Left ventricle myocardium superior (tissue), 1 donor: ENCODE results near the gene NUPR2. TPM values are rescaled to one million over a fixed set of nuclear protein-coding genes. Genes with fewer than 3 reads are reported as not detected.
"Not testable (repeated sequence)": the region's sequence is repeated elsewhere in the genome, so short reads cannot be mapped to it uniquely, and the experiment has no call there.

ENCODE experiments used
- ATAC-seq: fragments of 200-7000 bp; cut with Tn5 transposase; one replicate; pipeline ENCODE4 v1.9.1; 2020; ENCODE audit warnings: mild to moderate bottlenecking, moderate library complexity
- DNase-seq: peaks from one replicate; pipeline ENCODE4 v3.0.0-alpha.2; 2020
- intact Hi-C: fragments of 100-400 bp; cut with micrococcal nuclease; formaldehyde crosslinking; loops from one replicate; pipeline ENCODE4 v1.11.0; 2022
- long read RNA-seq: library from polyadenylated mRNA; unstranded; transcript quantifications from one replicate; pipeline ENCODE4 v2.0.0, GENCODE V29; 2021
- total RNA-seq: library from RNA; stranded (reverse); fragmentation: NEBNext Ultra II Directional; extraction: Animal tissue kit (Norgen Biotek cat#: 25700); gene quantifications from one replicate; pipeline ENCODE4 v1.2.1, GENCODE V29; 2021
- donor health status: DM: no; HTN: yes; CAD: no; lungs with severe emphysema.

NUPR2 gene, protein sequence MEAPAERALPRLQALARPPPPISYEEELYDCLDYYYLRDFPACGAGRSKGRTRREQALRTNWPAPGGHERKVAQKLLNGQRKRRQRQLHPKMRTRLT
- not detected for total RNA-seq
- long read RNA-seq: 0 reads

DNA sequence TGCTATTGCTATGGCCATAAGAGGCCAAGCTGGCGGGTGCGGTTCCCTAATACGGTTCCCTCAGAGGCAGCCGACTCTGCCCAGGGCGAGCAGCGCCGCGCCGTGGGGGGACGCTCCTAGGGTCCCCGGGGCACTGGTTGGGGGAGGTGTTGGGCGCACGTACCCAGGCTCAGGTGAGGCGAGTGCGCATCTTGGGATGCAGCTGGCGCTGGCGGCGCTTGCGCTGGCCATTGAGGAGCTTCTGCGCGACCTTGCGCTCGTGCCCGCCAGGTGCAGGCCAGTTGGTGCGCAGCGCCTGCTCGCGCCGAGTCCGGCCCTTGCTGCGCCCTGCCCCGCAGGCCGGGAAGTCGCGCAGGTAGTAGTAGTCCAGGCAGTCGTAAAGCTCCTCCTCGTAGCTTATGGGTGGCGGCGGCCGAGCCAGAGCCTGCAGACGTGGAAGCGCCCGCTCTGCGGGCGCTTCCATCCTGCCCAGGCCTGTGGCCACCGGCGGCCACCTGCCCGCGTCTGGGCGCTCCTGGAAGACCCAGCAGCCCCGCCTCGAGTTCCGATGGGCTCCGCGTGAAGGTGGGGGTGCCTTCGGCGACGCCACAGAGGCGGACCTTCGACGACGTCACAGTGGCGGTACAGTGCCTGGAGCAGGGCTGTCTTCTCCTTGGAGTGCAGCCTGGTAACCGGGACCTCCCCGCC lies at the start of gene NUPR2:
TSS of gene NUPR2 (minus strand) at position 566 of the 687 bp plus-strand sequence. CDS start at position 463, 103 bp downstream.
- intact Hi-C loops: no loop called here
- ATAC-seq: no peak
- no peak for DNase-seq

DNA sequence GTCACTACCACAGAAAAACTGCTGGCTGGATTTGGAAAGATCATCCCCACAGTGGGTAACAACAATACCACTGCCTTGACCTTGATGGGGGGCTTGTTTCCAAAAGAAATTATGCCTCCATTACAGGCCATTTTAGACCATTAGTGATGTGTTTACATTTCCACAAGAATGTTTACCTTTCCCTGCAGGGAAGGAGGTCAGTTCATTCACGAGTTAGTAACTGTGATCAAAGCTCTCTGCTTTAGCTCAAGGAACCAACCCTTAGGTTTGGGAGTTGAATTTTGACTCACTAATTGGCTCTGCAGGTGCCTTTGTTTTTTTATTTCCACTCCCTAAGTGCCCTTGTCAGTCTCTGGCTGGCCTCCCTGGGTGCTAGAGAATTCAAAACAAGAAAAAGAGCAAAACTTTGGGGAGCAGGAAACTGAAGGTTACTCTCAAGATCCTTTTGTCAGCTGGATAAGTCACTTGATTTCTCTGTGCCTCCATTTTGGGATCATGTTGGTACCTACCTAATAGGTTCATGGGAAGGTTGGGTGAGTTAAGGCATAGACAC lies 41.1 kb upstream of the NUPR2 start:
- ATAC-seq (no peak), DNase-seq (no peak)
- intact Hi-C loops: no loop called here

- ATAC-seq: peak; percentile 63
- DNase-seq, intact Hi-C loops: not testable (repeated sequence)
These were observed 14.8 kb upstream of the NUPR2 start for GRCh38 chr7:56131062-56131461.

- intact Hi-C loops: no loop called here
- DNase-seq: no peak
- no peak for ATAC-seq
These were observed 11.2 kb upstream of the NUPR2 start for GRCh38 chr7:56127241-56127975.

DNA sequence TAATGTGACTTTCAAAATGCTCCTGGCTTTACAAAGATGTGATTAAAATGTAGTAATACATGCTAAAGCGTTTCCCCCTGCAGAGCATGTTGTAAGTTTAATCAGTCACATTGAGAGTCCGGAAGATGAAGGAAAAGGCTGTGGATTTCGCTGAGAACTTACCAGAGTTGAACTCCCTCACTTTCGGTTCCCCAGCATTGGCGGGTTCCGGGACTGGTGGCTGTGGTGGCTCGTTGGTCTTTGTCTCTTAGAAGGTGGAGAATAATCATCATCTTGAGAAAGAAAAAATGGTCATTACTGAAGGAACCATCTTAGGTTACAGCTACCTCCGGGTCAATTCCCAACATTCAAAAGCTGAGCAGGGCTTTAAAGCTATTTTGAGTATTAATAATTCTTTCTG lies 9.6 kb upstream of the NUPR2 start:
- DNase-seq (no peak), ATAC-seq (no peak)
- intact Hi-C loops: no loop called here

DNA sequence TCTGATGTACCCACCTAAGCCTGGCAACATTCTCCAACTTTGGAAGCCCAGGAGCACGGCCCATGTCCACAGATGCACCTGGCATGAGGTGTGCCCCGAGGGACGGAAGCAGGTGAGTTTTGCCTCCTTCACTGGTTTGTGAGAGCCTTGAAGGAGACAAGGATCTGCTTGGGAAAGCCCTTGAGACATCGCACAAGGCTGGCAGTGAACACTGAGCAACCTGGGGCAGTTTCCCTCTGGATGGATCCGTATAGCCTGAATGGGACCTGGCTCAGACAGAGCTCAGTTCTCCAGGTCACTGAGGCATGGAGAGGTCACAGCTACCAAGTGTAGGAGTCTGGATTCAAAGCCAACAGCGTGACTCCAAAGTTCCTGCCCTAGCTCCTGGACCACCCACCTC lies 8.8 kb upstream of the NUPR2 start:
- ATAC-seq: no peak
- no peak for DNase-seq
- intact Hi-C loops: no loop called here

DNA sequence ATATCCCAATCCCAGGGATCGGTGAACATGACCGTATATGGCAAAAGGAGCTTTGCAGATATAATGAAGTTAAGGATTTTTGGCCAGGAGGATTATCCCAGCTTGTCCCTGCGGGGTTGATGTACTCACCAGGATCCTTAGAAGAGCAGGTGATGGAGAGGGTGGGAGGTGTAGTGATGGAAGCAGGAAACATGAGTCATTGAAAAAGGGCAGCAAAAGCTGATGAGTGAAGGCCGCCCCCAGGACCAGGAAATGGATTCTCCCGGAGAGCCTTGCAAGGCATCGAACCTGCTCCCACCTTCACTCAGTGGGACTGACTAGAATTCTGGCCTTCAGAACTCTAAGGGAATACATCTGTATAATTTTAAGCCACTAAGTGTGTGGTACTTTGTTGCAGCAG lies 5.2 kb upstream of the NUPR2 start:
- ATAC-seq: no peak
- intact Hi-C loops: no loop called here
- DNase-seq: no peak

DNA sequence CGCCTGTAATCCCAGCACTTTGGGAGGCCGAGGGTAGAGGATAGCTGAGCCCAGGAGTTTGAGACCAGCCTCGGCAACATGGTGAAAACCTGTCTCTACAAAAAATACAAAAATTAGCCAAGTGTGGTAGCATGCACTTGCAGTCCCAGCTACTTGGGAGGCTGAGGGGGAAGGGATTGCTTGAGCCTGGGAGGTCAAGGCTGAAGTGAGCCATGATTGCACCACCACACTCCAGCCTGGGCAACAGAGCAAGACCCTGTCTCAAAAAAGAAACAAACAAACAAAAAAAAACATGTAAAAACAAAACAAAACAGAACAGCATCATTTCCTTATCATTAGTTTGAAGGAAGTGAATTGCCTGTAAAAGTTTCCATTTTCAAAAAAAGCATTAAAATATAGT lies 4.0 kb downstream of the NUPR2 start:
- DNase-seq, ATAC-seq, intact Hi-C loops: not testable (repeated sequence)

DNA sequence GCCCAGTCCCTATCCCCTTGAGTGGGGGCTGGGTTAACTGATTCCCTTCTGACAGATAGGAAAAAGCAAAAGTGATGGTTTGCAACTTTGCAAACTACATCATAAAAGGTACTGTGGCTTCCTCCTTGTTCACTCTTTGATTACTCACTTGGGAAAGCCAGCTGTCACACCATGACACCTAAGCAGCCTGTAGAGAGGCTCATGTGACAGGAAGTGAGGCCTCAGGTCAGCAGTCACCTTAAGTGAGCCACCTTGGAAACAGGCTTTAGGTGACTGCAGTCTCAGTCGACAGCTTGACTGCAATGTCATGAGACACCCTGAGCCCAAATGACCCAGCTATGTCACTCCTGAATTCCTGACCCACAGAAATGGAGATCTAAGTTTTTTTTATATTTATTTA lies 5.6 kb downstream of the NUPR2 start:
- intact Hi-C loops: no loop called here
- DNase-seq (no peak), ATAC-seq (no peak)

GRCh38 chr7:56107954-56108258 lies 8.3 kb downstream of the NUPR2 start:
- no peak for ATAC-seq
- intact Hi-C loops: no loop called here

DNA sequence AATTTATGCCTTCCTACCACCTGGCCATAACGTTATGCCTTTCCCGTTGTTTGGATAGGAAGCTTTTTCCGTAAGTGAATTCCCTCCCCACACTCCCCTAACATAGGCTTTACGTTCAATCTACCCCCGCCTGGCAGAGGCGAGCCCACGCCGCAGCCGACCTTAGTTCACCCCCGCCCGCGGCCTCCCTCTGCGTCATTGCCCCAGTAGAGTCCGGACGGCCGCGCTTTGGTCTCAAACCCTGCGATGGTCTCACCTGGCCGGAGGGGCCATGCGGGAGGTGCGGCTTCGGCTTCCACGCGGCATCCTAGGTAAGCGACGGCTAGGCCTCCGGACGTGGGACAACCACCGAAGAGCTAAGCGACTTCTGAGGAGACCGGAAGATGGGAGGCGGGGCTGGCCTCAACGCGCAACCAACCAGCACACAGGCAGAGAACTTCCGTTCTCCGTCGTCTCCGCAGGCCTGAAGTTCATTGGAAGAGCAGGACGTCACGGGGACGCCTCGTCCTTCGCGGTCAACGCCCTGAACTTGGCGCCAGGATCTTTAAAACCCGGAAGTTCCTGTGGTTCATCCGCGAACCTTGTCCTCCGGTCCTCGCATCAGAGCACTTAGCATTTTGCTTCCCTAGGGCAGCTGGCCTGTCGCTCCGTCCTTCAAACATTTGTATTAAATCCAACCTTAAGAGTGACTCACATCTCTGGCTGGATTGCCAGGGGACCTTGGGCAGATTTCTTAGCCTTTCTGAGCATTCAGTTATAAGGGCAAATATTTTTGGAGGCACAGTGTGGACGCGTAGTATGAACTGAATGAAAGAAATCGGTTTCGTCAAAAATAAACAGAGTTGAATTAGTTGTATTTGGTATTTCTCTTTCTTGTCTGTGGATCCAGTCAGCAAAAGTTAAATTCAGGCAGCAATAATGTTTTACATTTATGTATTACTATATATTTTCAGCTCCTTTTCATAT lies 9.8 kb downstream of the NUPR2 start, which contains the start of gene CHCHD2:
TSS of gene CHCHD2 (minus strand) at position 369 of the 966 bp plus-strand sequence. CDS start at position 306, 63 bp downstream.
- DNase-seq: peak; percentile 96
- intact Hi-C loops: no loop called here
- ATAC-seq: peak; percentile 100

More at GRCh38 chr7:56107954-56108258, 8.3 kb downstream of the NUPR2 start:
- DNase-seq: no peak

DNA sequence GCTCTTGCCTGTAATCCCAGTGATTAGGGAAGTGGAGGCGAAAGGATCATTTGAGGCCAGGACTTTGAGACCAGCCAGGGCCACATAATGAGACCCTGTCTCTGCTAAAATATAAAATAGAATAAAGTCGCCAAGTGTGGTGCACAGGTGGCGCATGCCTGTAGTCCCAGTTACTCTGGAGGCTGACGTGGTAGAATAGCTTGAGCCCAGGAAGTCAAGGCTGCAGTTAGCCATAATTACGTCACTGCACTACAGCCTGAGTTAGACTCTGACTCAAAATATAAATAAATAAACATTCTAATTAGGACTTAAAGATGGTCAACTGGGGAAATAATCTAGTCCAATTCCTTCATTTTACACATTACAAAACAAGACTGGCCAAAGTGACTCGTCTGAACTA lies 10.7 kb downstream of the NUPR2 start:
- DNase-seq (no peak), ATAC-seq (peak; percentile 42)
- intact Hi-C loops: no loop called here

DNA sequence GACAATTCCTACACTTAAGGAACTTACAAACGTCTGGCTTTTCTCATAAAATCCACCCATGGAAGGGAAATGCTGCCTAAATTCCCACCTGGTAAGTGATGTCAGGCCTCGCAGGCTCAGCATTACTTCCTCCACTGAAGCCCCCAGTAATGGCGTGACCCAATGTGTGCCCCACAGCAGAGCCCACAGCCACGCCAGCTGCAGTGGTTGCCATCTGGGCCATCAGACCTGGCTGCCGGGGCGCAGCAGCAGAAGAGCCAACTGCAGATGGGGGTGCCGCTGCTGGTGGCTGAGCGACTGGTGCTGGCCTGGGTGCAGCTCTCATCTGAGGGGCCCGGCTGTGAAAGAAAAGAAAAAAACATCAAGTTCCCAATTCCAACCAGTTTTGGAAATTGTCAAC lies 12.1 kb downstream of the NUPR2 start:
- DNase-seq, ATAC-seq, intact Hi-C loops: not testable (repeated sequence)

- ATAC-seq (no peak), DNase-seq (no peak)
- intact Hi-C loops: no loop called here
These were observed 16.6 kb downstream of the NUPR2 start for GRCh38 chr7:56099653-56100052.

DNA sequence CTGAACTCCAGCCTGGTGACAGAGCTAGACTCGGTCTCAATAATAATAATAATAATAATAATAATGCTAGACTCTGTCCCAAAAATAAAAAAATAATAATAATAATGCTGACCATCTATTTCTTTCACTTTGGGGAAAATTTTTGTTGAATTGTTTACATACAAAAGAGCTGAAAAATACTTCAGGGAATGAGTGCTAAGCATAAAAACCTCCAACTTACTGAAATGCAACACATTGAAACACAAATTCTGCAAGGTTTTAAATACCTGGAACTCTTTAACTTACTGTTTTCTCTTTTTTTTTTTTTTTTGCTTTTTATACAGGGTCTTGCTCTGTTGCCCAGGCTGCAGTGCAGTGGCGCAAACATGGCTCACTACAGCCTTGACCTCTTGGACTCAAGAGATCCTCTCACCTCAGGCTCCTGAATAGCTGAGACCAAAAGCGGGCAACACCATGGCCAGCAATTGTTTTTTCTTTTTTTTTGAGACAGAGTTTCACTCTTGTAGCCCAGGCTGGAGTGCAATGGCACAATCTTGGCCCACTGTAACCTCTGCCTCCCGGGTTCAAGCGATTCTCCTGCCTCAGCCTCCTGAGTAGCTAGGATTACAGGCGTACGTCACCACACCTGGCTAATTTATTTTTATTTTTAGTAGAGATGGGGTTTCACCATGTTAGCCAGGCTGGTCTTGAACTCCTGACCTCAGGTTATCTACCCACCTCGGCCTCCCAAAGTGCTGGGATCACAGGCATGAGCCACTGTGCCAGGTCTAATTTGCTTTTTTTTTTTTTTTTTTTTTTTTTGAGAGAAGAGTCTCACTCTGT lies 17.8 kb downstream of the NUPR2 start:
- intact Hi-C loops, ATAC-seq, DNase-seq: not testable (repeated sequence)

- peak; percentile 60 for ATAC-seq
- DNase-seq: peak; percentile 51
- intact Hi-C loops: no loop called here
These were observed 18.5 kb downstream of the NUPR2 start for GRCh38 chr7:56097700-56098099.

- DNase-seq (peak; percentile 91), ATAC-seq (peak; percentile 89)
- intact Hi-C loops: no loop called here
These were observed 23.3 kb downstream of the NUPR2 start, which contains the start of gene PHKG1 for GRCh38 chr7:56092789-56093531. TSS of gene PHKG1 (minus strand) at chr7:56092952. CDS start at chr7:56088941, 4,011 bp downstream.
